Choroid plexus epithelial cell (primary cell): Measurements from ENCODE around the gene STPG4.
"Not testable (repeated sequence)": the region's sequence is repeated elsewhere in the genome, so short reads cannot be mapped to it uniquely, and the experiment has no call there.

ENCODE experiments used
- DNase-seq: peaks from one replicate; pipeline ENCODE4 v3.0.0-alpha.2; 2010; ENCODE audit warnings: low read depth
- H3K4me3 ChIP-seq: 2 replicates; pipeline ENCODE4 v1.5.1; 2011; ENCODE audit warnings: low read depth, mild to moderate bottlenecking, control low read depth, low read length, moderate library complexity
- CTCF ChIP-seq: conservative IDR thresholded peaks from 2 replicates; pipeline ENCODE4 v1.5.1; 2011; ENCODE audit warnings: low read depth, mild to moderate bottlenecking, control low read depth, inconsistent platforms, low read length, moderate library complexity

Gene STPG4

GRCh38 chr2:47112665-47113435, 42.3 kb downstream of the STPG4 start:
- DNase-seq = no peak
- no peak for TF ChIP-seq CTCF
- H3K4me3 ChIP-seq = no peak overlapping the region

DNA sequence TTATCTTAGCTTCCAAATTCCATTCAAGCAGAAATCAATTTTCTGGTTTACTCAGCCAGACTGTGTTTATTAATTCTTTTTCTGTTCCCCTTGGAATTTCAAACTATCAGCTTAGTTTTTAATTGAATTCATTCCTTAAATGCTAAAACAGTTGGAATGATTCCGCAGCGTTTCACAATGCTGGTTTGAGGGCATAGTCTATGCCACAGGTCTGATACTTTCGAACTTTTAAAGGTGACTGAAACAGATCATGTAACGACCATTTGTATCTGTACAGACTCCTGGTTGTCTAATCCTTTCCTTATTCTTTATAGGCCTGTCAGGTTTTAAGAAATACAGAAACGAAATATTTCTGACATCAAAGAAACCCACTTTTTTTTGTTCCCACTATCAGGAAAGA, 45.4 kb downstream of the STPG4 start:
- no peak for DNase-seq
- TF ChIP-seq CTCF = no peak
- H3K4me3 ChIP-seq = no peak overlapping the region

DNA sequence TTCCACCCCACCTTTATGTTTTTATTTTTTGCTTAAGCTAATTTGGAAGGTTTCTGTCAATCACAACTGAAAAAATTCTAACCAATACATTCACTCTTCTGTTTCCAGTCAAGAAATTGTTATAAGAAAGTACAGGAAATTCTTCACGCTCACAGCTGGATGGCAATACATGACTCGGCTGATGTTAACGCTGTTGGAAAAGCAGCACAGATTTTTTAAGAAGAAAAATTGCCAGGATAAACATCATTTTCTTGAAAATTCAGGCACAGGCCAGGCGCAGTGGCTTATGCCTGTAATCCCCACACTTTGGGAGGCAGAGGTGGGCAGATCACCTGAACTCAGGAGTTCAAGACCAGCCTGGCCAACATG, 46.1 kb downstream of the STPG4 start:
- no peak for TF ChIP-seq CTCF
- H3K4me3 ChIP-seq = no peak overlapping the region
- DNase-seq = peak; percentile 44

DNA sequence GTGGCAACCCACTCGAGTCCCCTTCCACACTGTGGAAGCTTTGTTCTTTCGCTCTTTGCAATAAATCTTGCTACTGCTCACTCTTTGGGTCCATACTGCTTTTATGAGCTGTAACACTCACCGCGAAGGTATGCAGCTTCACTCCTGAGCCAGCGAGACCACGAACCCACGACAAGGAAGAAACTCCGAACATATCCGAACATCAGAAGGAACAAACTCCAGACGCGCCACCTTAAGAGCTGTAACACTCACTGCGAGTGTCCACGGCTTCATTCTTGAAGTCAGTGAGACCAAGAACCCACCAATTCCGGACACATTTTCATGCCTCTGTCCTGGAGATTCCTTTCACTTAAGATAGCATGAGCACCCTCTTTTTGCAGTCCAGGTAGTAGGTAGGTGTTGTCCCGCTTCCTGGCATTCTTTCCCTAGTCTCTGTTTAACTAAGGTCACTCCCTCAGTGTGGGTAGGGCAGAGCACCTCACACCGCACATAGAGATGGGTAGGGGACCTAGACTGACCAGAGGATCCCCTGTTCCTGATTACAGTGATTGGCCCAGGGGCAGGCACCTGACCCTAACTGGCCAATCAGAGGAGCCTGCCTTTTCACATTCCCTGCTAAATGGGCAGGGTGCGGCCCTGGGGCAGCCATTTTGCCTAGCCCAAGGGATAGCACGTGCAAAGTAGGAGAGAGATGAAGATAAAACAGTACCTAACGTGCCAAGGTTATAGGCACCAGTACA, 46.7 kb downstream of the STPG4 start:
- DNase-seq, H3K4me3 ChIP-seq: not testable (repeated sequence)

- not testable (repeated sequence) for DNase-seq, H3K4me3 ChIP-seq
These were observed 47.9 kb downstream of the STPG4 start for GRCh38 chr2:47107201-47107600.

GRCh38 chr2:47106231-47106630, 48.9 kb downstream of the STPG4 start:
- H3K4me3 ChIP-seq, DNase-seq: not testable (repeated sequence)

DNA sequence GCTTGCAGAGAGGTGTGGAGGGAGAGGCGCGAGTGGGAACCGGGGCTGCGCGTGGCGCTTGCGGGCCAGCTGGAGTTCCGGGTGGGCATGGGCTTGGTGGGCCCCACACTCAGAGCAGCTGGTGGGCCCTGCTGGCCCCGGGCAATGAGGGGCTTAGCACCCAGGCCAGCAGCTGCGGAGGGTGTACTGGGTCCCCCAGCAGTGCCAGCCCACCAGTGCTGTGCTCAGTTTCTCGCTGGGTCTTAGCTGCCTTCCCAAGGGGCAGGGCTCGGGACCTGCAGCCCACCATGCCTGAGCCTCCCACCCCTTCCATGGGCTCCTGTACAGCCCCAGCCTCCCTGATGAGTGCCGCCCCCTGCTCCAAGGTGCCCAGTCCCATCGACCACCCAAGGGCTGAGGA, 55.4 kb downstream of the STPG4 start:
- H3K4me3 ChIP-seq, DNase-seq: not testable (repeated sequence)

- no peak for DNase-seq
- no peak overlapping the region for H3K4me3 ChIP-seq
- no peak for TF ChIP-seq CTCF
These were observed 56.2 kb downstream of the STPG4 start for GRCh38 chr2:47098953-47099352.

DNA sequence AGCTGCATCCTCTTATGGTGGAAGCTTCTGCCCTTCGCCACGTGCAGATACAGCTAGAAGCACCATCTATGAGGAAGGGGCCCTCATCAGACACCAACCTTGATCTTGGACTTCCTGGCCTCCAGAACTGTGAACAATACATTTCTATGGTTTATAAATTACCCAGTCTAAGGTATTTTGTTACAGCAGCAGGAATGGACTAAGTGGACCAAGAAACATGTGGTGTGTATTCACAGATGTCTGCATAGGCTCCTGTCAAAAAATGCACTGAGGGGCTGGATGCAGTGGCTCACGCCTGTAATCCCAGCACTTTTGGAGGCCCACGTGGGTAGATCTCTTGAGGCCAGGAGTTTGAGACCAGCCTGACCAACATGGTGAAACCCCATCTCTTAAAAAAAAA, 57.5 kb downstream of the STPG4 start:
- H3K4me3 ChIP-seq = no peak overlapping the region
- no peak for DNase-seq
- TF ChIP-seq CTCF = no peak
